GM12878 (cell line): Measurements from ENCODE around the gene SMAD5. TPM values are rescaled to one million over a fixed set of nuclear protein-coding genes. Genes with fewer than 3 reads are reported as not detected.
A peak's percentile ranks its signal among the peaks of the same experiment; 100 is the strongest.

ENCODE experiments used
- ATAC-seq: fragments of 200-7000 bp; cut with Tn5 transposase; 3 replicates; pipeline ENCODE4 v1.9.1; 2020; ENCODE audit warnings: mild to moderate bottlenecking, moderate library complexity
- BruUV-seq: library from RNA; stranded (reverse); fragments of 400-500 nt; replicated peaks from 2 replicates; lab custom pipeline; 2021; lab: Mats Ljungman, UMichigan
- CTCF ChIA-PET: fragments of 300-600 bp; sonication (Branson Sonifier 250); formaldehyde crosslinking; extraction: SDS; loops from one replicate; lab custom pipeline; 2021; ENCODE audit warnings: inconsistent platforms; lab: Yijun Ruan, JAX
- POLR2A ChIA-PET: fragments of 350-600 bp; formaldehyde crosslinking; extraction: SDS; loops from one replicate; lab custom pipeline; 2021; ENCODE audit warnings: inconsistent platforms; lab: Charles Lee
- RAD21 ChIA-PET: fragments of 300-600 bp; sonication (Branson Sonifier 250); formaldehyde crosslinking; loops from one replicate; lab custom pipeline; 2023; ENCODE audit warnings: antibody characterized with exemption; ENCODE audit not compliant: unreplicated experiment; lab: Charles Lee
- SMC1A ChIA-PET: fragments of 300-600 bp; sonication (Branson Sonifier 250); formaldehyde crosslinking; loops from one replicate; lab custom pipeline; 2023; ENCODE audit not compliant: unreplicated experiment, uncharacterized antibody; lab: Charles Lee
- DNase-seq: peaks from one replicate; pipeline ENCODE4 v3.0.0-alpha.2; 2011; ENCODE audit warnings: low read depth, low spot score
- FAIRE-seq: peaks from 3 replicates; lab custom pipeline; 2011; peaks lifted over from hg19 to GRCh38; lab: Jason Lieb, UNC
- H2AFZ ChIP-seq: 2 replicates; pipeline ENCODE4 v1.6.0; 2011; ENCODE audit warnings: low read depth, low read length, control low read depth; ENCODE audit not compliant: control insufficient read depth
- H3K27ac ChIP-seq: 2 replicates; pipeline ENCODE4 v1.5.1; 2011; ENCODE audit warnings: control low read depth; ENCODE audit not compliant: control insufficient read depth, insufficient read depth
- H3K27me3 ChIP-seq, 2 experiments: replicated peaks in 1 of 2; 2 replicates each; pipeline versions ENCODE4 v1.6.0 to v1.6.1; 2011; ENCODE audit warnings: low read length in 1 of 2; ENCODE audit not compliant: control insufficient read depth in 2 of 2, insufficient read depth in 2 of 2
- H3K36me3 ChIP-seq, 2 experiments: 2 replicates each; pipeline ENCODE4 v1.5.1; 2011; ENCODE audit warnings: low read length in 1 of 2; ENCODE audit not compliant: control insufficient read depth in 2 of 2, insufficient read depth in 2 of 2
- H3K4me1 ChIP-seq: 2 replicates; pipeline ENCODE4 v1.6.1; 2011; ENCODE audit warnings: mild to moderate bottlenecking, low read length, moderate library complexity, mixed read lengths; ENCODE audit not compliant: control insufficient read depth, insufficient read depth
- H3K4me2 ChIP-seq: 2 replicates; pipeline ENCODE4 v1.6.0; 2011; ENCODE audit warnings: control low read depth; ENCODE audit not compliant: control insufficient read depth, insufficient read depth
- H3K4me3 ChIP-seq: fragments of 200-600 bp; sonication (generic); 2 replicates; pipeline ENCODE4 v1.5.1; 2016
- H3K79me2 ChIP-seq: 2 replicates; pipeline ENCODE4 v1.6.0; 2011; ENCODE audit warnings: low read length; ENCODE audit not compliant: control insufficient read depth, insufficient read depth
- H3K9ac ChIP-seq: 2 replicates; pipeline ENCODE4 v1.8.0; 2011; ENCODE audit warnings: low read length, control low read depth, mixed read lengths; ENCODE audit not compliant: control insufficient read depth, insufficient read depth
- H3K9me3 ChIP-seq: replicated peaks from 3 replicates; pipeline ENCODE4 v1.5.1; 2011; ENCODE audit warnings: mild to moderate bottlenecking, low read length; ENCODE audit not compliant: control insufficient read depth, insufficient read depth
- H4K20me1 ChIP-seq: 2 replicates; pipeline ENCODE4 v1.6.0; 2011; ENCODE audit not compliant: control insufficient read depth, insufficient read depth
- BRCA1 ChIP-seq: IDR thresholded peaks from 2 replicates; pipeline ENCODE4 v1.6.1; 2011; ENCODE audit warnings: low read depth, low read length, improper control_type of control experiment
- CBFB ChIP-seq: IDR thresholded peaks from 2 replicates; pipeline ENCODE4 v1.6.1; 2016; ENCODE audit warnings: antibody characterized with exemption, low read depth
- E2F4 ChIP-seq: IDR thresholded peaks from 2 replicates; pipeline ENCODE4 v1.6.1; 2012; ENCODE audit warnings: low read depth, low read length, improper control_type of control experiment
- ESRRA ChIP-seq: IDR thresholded peaks from 2 replicates; pipeline ENCODE4 v1.6.1; 2012; ENCODE audit warnings: mild to moderate bottlenecking, low read length, improper control_type of control experiment
- IKZF1 ChIP-seq: fragments of 450-650 bp; conservative IDR thresholded peaks from 2 replicates; pipeline ENCODE4 v1.6.1; 2017; ENCODE audit warnings: antibody characterized with exemption, mild to moderate bottlenecking
- IKZF2 ChIP-seq, 2 experiments: fragments of 450-650 bp; IDR thresholded peaks; 2 replicates each; pipeline ENCODE4 v1.6.1; 2017; ENCODE audit warnings: mild to moderate bottlenecking in 2 of 2, moderate library complexity in 2 of 2
- JUNB ChIP-seq: IDR thresholded peaks from 2 replicates; pipeline ENCODE4 v1.6.1; 2016; ENCODE audit warnings: antibody characterized with exemption, mild to moderate bottlenecking
- MEF2A ChIP-seq: IDR thresholded peaks from 2 replicates; pipeline ENCODE4 v1.6.1; 2011; ENCODE audit warnings: low read depth, mild to moderate bottlenecking, low read length, moderate library complexity; ENCODE audit not compliant: insufficient read depth
- NR2C2 ChIP-seq: IDR thresholded peaks from 2 replicates; pipeline ENCODE4 v1.6.1; 2011; ENCODE audit warnings: borderline replicate concordance, low read depth; ENCODE audit not compliant: control insufficient read depth, insufficient read length
- REST ChIP-seq: IDR thresholded peaks from 2 replicates; pipeline ENCODE4 v1.6.1; 2012; ENCODE audit warnings: mild to moderate bottlenecking, low read depth, low read length
- RUNX3 ChIP-seq: IDR thresholded peaks from 2 replicates; pipeline ENCODE4 v1.6.1; 2012; ENCODE audit warnings: low read length, inconsistent platforms
- YY1 ChIP-seq: IDR thresholded peaks from 2 replicates; pipeline ENCODE4 v1.6.1; 2011; ENCODE audit warnings: low read depth, mild to moderate bottlenecking, low read length
- ZNF217 ChIP-seq: fragments of 450-650 bp; IDR thresholded peaks from 2 replicates; pipeline ENCODE4 v1.6.1; 2017; ENCODE audit warnings: antibody characterized with exemption, mild to moderate bottlenecking
- WGBS: methylation state at CpG from one replicate; pipeline ENCODE4 v1.1.6; 2016; ENCODE audit warnings: low lambda C conversion rate; ENCODE audit not compliant: insufficient replicate concordance, insufficient coverage; ENCODE audit errors: missing lambda C conversion rate; 5-methylcytosine and 5-hydroxymethylcytosine counted together
- in situ Hi-C: fragments of 300-500 bp; cut with MboI; formaldehyde crosslinking; loops from 9 replicates; pipeline ENCODE4 v1.14.3; 2018; ENCODE audit warnings: mixed read lengths
- intact Hi-C: fragments of 100-400 bp; cut with micrococcal nuclease; formaldehyde crosslinking; loops from one replicate; pipeline ENCODE4 v1.14.2; 2022; ENCODE audit not compliant: unreplicated experiment
- polyA plus RNA-seq, 11 experiments: library from polyadenylated mRNA; depleted of rRNA in 4 of 11; unstranded in 6 of 11; stranded (reverse) in 5 of 11; fragments of >200 nt; fragmentation: Nextera tagmentation in 4 of 11; fragmentation: Illumina TruSeq in 1 of 11; extraction: Ambion mirVana in 4 of 11; extraction: Trizol in 1 of 11; gene quantifications; 1 replicate in 1 of 11; 2 replicates in 10 of 11; pipeline versions ENCODE4 v1.2.1 to v1.2.3, GENCODE V29; 2011 to 2016; ENCODE audit warnings: inconsistent platforms in 2 of 11, missing spikeins in 2 of 11, low read depth in 1 of 11
- total RNA-seq, 4 experiments: library from RNA; depleted of rRNA in 3 of 4; stranded (reverse); fragments of >200 nt in 3 of 4; fragmentation: Illumina TruSeq in 1 of 4; extraction: Trizol in 1 of 4; gene quantifications; 2 replicates each; pipeline versions ENCODE4 v1.2.1 to v1.2.3, GENCODE V29; 2013 to 2021

SMAD5 gene
- total and polyA plus RNA-seq, 10 of the 15 experiments (the other 5 are each of a cell fraction or from before 2014, with no cell fraction given), result 3.6 to 40.6 (median 11.7) TPM

GRCh38 chr5:136101884-136102283 is 30.8 kb upstream of the SMAD5 start:
- Histone ChIP-seq H4K20me1 (no peaks in the 10 kb centered on the region), H3K36me3 (no peaks in the 10 kb centered on the region), H3K9me3 (no peaks in the 10 kb centered on the region), H3K27me3 (no peaks in the 10 kb centered on the region), H2AFZ (no peak overlapping the region), H3K4me1 (no peaks in the 10 kb centered on the region), H3K9ac (no peak overlapping the region), H3K4me3 (no peak overlapping the region), H3K27ac (no peak overlapping the region), H3K4me2 (no peak overlapping the region), H3K79me2 (no peaks in the 10 kb centered on the region)
- ChIA-PET RAD21 (interaction anchor here (1.6 to 4.4 kb wide), 6 partner anchors 8 to 35 kb away, joined by 5 to 22 read pairs (median 12); partner anchors contain the start of gene SMAD5), CTCF (interaction anchor here (0.9 to 2.3 kb wide), 4 partner anchors 19 to 38 kb away, joined by 4 to 15 read pairs (median 6); no protein-coding TSS in a partner anchor), SMC1A (interaction anchor here (0.6 to 3.5 kb wide), 12 partner anchors 7 to 71 kb away, joined by 3 to 22 read pairs (median 10); partner anchors contain the start of gene SMAD5), POLR2A (interaction anchor here (0.6 to 1.4 kb wide), 4 partner anchors 10 to 27 kb away, joined by 3 read pairs; no protein-coding TSS in a partner anchor)
- no peak for ATAC-seq
- in situ Hi-C loops, result no loop called here
- no TSS peak for BruUV-seq
- TF ChIP-seq ZNF217 (peak; percentile 35; the same call in 1 of the 2 replicates), BRCA1 (no peak)
- DNase-seq, result no peak
- intact Hi-C loops, result no loop called here
- 40% methylated on average over 1 of the region's 1 CpG for WGBS
- no peak for FAIRE-seq

GRCh38 chr5:136103118-136103517 is 29.5 kb upstream of the SMAD5 start:
- in situ Hi-C loops, result no loop called here
- CTCF ChIA-PET, result interaction anchor here (0.6 to 1.1 kb wide), 2 partner anchors 74 to 75 kb away, joined by 3 read pairs; no protein-coding TSS in a partner anchor
- TF ChIP-seq NR2C2 (no peak), MEF2A (no peak), ESRRA (no peak), CBFB (no peak), RUNX3 (peak; percentile 34; the same call in 1 of the 2 replicates), IKZF2 (IDR thresholded peaks at IDR 0.05) (peak in 1 of 2 experiments; percentile 26; a peak in 2 of 4 replicates), YY1 (no peak), IKZF1 (peak; percentile 44; the same call in 1 of the 2 replicates), REST (no peak), JUNB (no peak), E2F4 (no peak)

More at GRCh38 chr5:136103118-136103517, 29.5 kb upstream of the SMAD5 start:
- RAD21 ChIA-PET, result interaction anchor here (0.9 to 4.4 kb wide), 5 partner anchors 19 to 30 kb away, joined by 3 to 22 read pairs (median 6); partner anchors contain the start of gene SMAD5
- ATAC-seq (peak; percentile 72), FAIRE-seq (no peak), DNase-seq (no peak)
- SMC1A ChIA-PET, result interaction anchor here (1.0 to 3.5 kb wide), 8 partner anchors 8 to 35 kb away, joined by 4 to 17 read pairs (median 8); partner anchors contain the start of gene SMAD5
- WGBS, result 8% methylated on average over 1 of the region's 1 CpG
- POLR2A ChIA-PET, result interaction anchor here (1.6 to 1.8 kb wide), 2 partner anchors 16 to 29 kb away, joined by 3 to 5 read pairs; partner anchors contain the start of gene SMAD5
- H3K9ac ChIP-seq, result no peak overlapping the region
- BruUV-seq, result no TSS peak
- H3K4me2 ChIP-seq, result no peak overlapping the region
- H4K20me1 ChIP-seq, result no peaks in the 10 kb centered on the region
- no peaks in the 10 kb centered on the region for H3K27me3 ChIP-seq
- intact Hi-C loops, result no loop called here
- no peaks in the 10 kb centered on the region for H3K79me2 ChIP-seq
- no peak overlapping the region for H2AFZ ChIP-seq
- no peak overlapping the region for H3K27ac ChIP-seq
- H3K4me1 ChIP-seq, result no peaks in the 10 kb centered on the region
- H3K9me3 ChIP-seq, result no peaks in the 10 kb centered on the region
- no peak overlapping the region for H3K4me3 ChIP-seq
- no peaks in the 10 kb centered on the region for H3K36me3 ChIP-seq
